HepG2 (cell line): ENCODE measurements around the gene TXNRD2. TPM values are rescaled to one million over a fixed set of nuclear protein-coding genes. Genes with fewer than 3 reads are reported as not detected.

Experiments used
- AGO2 ChIP-seq: fragments of 200-400 bp; formaldehyde crosslinking; optimal IDR thresholded peaks from 2 replicates; pipeline ENCODE3; 2017; ENCODE audit warnings: mild to moderate bottlenecking, low read depth, low read length, moderate library complexity
- ARNTL ChIP-seq: sonication (generic); formaldehyde crosslinking; IDR thresholded peaks from 2 replicates; pipeline ENCODE4 v1.4.0; 2020; ENCODE audit warnings: mild to moderate bottlenecking, missing genetic modification reagents
- CHCHD3 ChIP-seq: sonication (generic); formaldehyde crosslinking; IDR thresholded peaks from 2 replicates; pipeline ENCODE4 v1.8.0; 2022; ENCODE audit warnings: mild to moderate bottlenecking, missing genetic modification reagents, moderate library complexity
- ELF1 ChIP-seq: sonication (generic); formaldehyde crosslinking; IDR thresholded peaks from 2 replicates; pipeline ENCODE4 v1.4.0; 2020; ENCODE audit warnings: missing genetic modification reagents
- NR2F2 ChIP-seq: IDR thresholded peaks from 2 replicates; pipeline ENCODE4 v1.6.1; 2012; ENCODE audit warnings: low read depth, inconsistent platforms, borderline replicate concordance
- RARG ChIP-seq: sonication (generic); formaldehyde crosslinking; IDR thresholded peaks from 2 replicates; pipeline ENCODE4 v1.4.0; 2020; ENCODE audit warnings: low read depth, mild to moderate bottlenecking, missing genetic modification reagents
- RFXANK ChIP-seq: IDR thresholded peaks from 2 replicates; pipeline ENCODE4 v1.6.1; 2016
- TBP ChIP-seq: sonication (generic); formaldehyde crosslinking; IDR thresholded peaks from 2 replicates; pipeline ENCODE4 v1.5.0; 2020; ENCODE audit warnings: missing genetic modification reagents
- YY1 ChIP-seq: IDR thresholded peaks from 2 replicates; pipeline ENCODE4 v1.6.1; 2011; ENCODE audit warnings: low read length, low read depth, moderate library complexity, mild to moderate bottlenecking; ENCODE audit not compliant: insufficient read depth, insufficient replicate concordance
- ZBTB38 ChIP-seq: sonication (generic); formaldehyde crosslinking; IDR thresholded peaks from 2 replicates; pipeline ENCODE4 v1.5.1; 2020; ENCODE audit warnings: mild to moderate bottlenecking, missing genetic modification reagents
- ZFX ChIP-seq: sonication (generic); formaldehyde crosslinking; IDR thresholded peaks from 2 replicates; pipeline ENCODE4 v1.4.0; 2020; ENCODE audit warnings: mild to moderate bottlenecking, low read depth, missing genetic modification reagents, moderate library complexity
- ZNF616 ChIP-seq: sonication (generic); formaldehyde crosslinking; IDR thresholded peaks from 2 replicates; pipeline ENCODE4 v1.5.0; 2020; ENCODE audit warnings: low read depth, mild to moderate bottlenecking, missing genetic modification reagents
- ZNF749 ChIP-seq: sonication (generic); formaldehyde crosslinking; IDR thresholded peaks from 2 replicates; pipeline ENCODE4 v1.8.0; 2022; ENCODE audit warnings: mild to moderate bottlenecking, missing genetic modification reagents, moderate library complexity, borderline replicate concordance
- ZNF768 ChIP-seq: sonication (generic); formaldehyde crosslinking; IDR thresholded peaks from 2 replicates; pipeline ENCODE4 v1.4.0; 2020; ENCODE audit warnings: missing genetic modification reagents
- polyA plus RNA-seq, 8 experiments: library from polyadenylated mRNA; depleted of rRNA in 3 of 8; stranded (reverse) in 7 of 8; unstranded in 1 of 8; fragments of >200 nt; fragmentation: Illumina TruSeq in 4 of 8; extraction: Trizol in 4 of 8; gene quantifications; 2 replicates each; pipeline versions ENCODE4 v1.2.1 to v1.2.3, GENCODE V29; 2011 to 2016; ENCODE audit warnings: low read depth in 4 of 8, missing spikeins in 1 of 8, mixed read lengths in 1 of 8; ENCODE audit not compliant: insufficient read depth in 1 of 8
- total RNA-seq, 5 experiments: library from RNA; depleted of rRNA; stranded (reverse); fragments of >200 nt; fragmentation: Illumina TruSeq; extraction: Trizol; gene quantifications; 2 replicates each; pipeline ENCODE4 v1.2.3, GENCODE V29; 2016; ENCODE audit warnings: low read depth in 1 of 5
- TF ChIP-seq, protein P1 (sequence below): sonication (generic); formaldehyde crosslinking; IDR thresholded peaks from 2 replicates; pipeline ENCODE4 v1.5.1; 2020; ENCODE audit warnings: missing genetic modification reagents, mild to moderate bottlenecking, borderline replicate concordance
- TF ChIP-seq, protein P2 (sequence below): sonication (generic); formaldehyde crosslinking; IDR thresholded peaks from 2 replicates; pipeline ENCODE4 v1.9.0; 2022; ENCODE audit warnings: missing genetic modification reagents, mild to moderate bottlenecking, borderline replicate concordance
- TF ChIP-seq, protein P3 (sequence below): sonication (generic); formaldehyde crosslinking; IDR thresholded peaks from 2 replicates; pipeline ENCODE4 v1.5.1; 2020; ENCODE audit warnings: mild to moderate bottlenecking, missing genetic modification reagents, borderline replicate concordance
- TF ChIP-seq, protein P4 (sequence below): sonication (generic); formaldehyde crosslinking; IDR thresholded peaks from 2 replicates; pipeline ENCODE4 v1.8.0; 2022; ENCODE audit warnings: missing genetic modification reagents, mild to moderate bottlenecking, moderate library complexity, borderline replicate concordance
- TF ChIP-seq, protein P5 (sequence below): sonication (generic); formaldehyde crosslinking; IDR thresholded peaks from 2 replicates; pipeline ENCODE4 v1.5.0; 2020; ENCODE audit warnings: mild to moderate bottlenecking, missing genetic modification reagents

The TXNRD2 gene
- total and polyA plus RNA-seq, 2 of the 13 experiments (the other 11 are each of a cell fraction or from before 2014, with no cell fraction given) = 17.5 to 18.6 TPM

DNA sequence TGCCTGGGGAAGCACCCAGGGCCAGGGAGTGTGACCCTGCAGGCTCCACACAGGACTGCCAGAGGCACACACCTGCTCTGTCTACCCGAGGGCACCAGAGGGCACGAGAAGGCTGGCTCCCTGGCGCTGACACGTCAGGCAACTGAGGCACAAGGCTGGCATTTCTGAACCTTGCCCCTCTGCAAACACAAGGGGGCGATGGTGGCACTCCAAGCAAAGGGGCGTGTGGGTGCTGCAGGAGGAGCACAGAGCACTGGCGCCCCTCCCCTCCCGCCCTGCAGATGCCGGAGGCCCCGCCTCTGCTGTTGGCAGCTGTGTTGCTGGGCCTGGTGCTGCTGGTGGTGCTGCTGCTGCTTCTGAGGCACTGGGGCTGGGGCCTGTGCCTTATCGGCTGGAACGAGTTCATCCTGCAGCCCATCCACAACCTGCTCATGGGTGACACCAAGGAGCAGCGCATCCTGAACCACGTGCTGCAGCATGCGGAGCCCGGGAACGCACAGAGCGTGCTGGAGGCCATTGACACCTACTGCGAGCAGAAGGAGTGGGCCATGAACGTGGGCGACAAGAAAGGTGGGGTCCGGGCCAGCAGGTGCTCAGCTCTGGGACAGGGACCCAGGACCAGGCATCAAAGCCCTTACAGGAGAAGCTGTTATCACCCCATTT lies 20.8 kb upstream of the TXNRD2 start (continued):
- TF ChIP-seq, protein P1, sequence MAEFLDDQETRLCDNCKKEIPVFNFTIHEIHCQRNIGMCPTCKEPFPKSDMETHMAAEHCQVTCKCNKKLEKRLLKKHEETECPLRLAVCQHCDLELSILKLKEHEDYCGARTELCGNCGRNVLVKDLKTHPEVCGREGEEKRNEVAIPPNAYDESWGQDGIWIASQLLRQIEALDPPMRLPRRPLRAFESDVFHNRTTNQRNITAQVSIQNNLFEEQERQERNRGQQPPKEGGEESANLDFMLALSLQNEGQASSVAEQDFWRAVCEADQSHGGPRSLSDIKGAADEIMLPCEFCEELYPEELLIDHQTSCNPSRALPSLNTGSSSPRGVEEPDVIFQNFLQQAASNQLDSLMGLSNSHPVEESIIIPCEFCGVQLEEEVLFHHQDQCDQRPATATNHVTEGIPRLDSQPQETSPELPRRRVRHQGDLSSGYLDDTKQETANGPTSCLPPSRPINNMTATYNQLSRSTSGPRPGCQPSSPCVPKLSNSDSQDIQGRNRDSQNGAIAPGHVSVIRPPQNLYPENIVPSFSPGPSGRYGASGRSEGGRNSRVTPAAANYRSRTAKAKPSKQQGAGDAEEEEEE = no peak
- TF ChIP-seq ZNF768 (CRISPR knock-in tag) = peak; percentile 33; the same call in 1 of the 2 replicates
- 0 out of 2 replicates have a peak, but pooled peaks have one; percentile 13 for TF ChIP-seq ZNF616 (CRISPR knock-in tag)
- TF ChIP-seq, protein P2, sequence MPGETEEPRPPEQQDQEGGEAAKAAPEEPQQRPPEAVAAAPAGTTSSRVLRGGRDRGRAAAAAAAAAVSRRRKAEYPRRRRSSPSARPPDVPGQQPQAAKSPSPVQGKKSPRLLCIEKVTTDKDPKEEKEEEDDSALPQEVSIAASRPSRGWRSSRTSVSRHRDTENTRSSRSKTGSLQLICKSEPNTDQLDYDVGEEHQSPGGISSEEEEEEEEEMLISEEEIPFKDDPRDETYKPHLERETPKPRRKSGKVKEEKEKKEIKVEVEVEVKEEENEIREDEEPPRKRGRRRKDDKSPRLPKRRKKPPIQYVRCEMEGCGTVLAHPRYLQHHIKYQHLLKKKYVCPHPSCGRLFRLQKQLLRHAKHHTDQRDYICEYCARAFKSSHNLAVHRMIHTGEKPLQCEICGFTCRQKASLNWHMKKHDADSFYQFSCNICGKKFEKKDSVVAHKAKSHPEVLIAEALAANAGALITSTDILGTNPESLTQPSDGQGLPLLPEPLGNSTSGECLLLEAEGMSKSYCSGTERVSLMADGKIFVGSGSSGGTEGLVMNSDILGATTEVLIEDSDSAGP (CRISPR knock-in tag) = 0 out of 2 replicates have a peak, but pooled peaks have one; percentile 39
- TF ChIP-seq, protein P3, sequence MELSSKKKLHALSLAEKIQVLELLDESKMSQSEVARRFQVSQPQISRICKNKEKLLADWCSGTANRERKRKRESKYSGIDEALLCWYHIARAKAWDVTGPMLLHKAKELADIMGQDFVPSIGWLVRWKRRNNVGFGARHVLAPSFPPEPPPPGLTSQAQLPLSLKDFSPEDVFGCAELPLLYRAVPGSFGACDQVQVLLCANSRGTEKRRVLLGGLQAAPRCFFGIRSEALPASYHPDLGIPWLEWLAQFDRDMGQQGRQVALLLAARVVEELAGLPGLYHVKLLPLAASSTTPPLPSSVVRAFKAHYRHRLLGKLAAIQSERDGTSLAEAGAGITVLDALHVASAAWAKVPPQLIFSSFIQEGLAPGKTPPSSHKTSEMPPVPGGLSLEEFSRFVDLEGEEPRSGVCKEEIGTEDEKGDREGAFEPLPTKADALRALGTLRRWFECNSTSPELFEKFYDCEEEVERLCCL (CRISPR knock-in tag) = no peak
- no peak for TF ChIP-seq ARNTL (CRISPR knock-in tag)
- TF ChIP-seq YY1 = peak; percentile 22
- TF ChIP-seq, protein P4, sequence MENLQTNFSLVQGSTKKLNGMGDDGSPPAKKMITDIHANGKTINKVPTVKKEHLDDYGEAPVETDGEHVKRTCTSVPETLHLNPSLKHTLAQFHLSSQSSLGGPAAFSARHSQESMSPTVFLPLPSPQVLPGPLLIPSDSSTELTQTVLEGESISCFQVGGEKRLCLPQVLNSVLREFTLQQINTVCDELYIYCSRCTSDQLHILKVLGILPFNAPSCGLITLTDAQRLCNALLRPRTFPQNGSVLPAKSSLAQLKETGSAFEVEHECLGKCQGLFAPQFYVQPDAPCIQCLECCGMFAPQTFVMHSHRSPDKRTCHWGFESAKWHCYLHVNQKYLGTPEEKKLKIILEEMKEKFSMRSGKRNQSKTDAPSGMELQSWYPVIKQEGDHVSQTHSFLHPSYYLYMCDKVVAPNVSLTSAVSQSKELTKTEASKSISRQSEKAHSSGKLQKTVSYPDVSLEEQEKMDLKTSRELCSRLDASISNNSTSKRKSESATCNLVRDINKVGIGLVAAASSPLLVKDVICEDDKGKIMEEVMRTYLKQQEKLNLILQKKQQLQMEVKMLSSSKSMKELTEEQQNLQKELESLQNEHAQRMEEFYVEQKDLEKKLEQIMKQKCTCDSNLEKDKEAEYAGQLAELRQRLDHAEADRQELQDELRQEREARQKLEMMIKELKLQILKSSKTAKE (CRISPR knock-in tag) = 0 out of 2 replicates have a peak, but pooled peaks have one; percentile 1
- TF ChIP-seq ZFX (CRISPR knock-in tag) = peak; percentile 79
- TF ChIP-seq TBP (CRISPR knock-in tag) = no peak
- TF ChIP-seq ZNF749 (CRISPR knock-in tag) = no peak
- no peak for TF ChIP-seq RARG (CRISPR knock-in tag)
- TF ChIP-seq RFXANK (CRISPR knock-in tag) = no peak
- TF ChIP-seq ELF1 (CRISPR knock-in tag) = no peak
- no peak for TF ChIP-seq ZBTB38 (CRISPR knock-in tag)
- TF ChIP-seq NR2F2 = no peak
- TF ChIP-seq CHCHD3 (CRISPR knock-in tag) = 0 out of 2 replicates have a peak, but pooled peaks have one; percentile 32
- TF ChIP-seq, protein P5, sequence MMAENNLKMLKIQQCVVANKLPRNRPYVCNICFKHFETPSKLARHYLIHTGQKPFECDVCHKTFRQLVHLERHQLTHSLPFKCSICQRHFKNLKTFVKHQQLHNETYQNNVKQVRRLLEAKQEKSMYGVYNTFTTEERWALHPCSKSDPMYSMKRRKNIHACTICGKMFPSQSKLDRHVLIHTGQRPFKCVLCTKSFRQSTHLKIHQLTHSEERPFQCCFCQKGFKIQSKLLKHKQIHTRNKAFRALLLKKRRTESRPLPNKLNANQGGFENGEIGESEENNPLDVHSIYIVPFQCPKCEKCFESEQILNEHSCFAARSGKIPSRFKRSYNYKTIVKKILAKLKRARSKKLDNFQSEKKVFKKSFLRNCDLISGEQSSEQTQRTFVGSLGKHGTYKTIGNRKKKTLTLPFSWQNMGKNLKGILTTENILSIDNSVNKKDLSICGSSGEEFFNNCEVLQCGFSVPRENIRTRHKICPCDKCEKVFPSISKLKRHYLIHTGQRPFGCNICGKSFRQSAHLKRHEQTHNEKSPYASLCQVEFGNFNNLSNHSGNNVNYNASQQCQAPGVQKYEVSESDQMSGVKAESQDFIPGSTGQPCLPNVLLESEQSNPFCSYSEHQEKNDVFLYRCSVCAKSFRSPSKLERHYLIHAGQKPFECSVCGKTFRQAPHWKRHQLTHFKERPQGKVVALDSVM = no peak
- peak; percentile 67 for TF ChIP-seq AGO2
